Activated naive CD4-positive, alpha-beta T cell treated with anti-CD3 and anti-CD28 coated beads, Interleukin-2, amount 50 U/mL, for 72 hours (primary cell): Measurements from ENCODE around the gene IL20RB. TPM values are rescaled to one million over a fixed set of nuclear protein-coding genes. Genes with fewer than 3 reads are reported as not detected.
A peak's percentile ranks its signal among the peaks of the same experiment; 100 is the strongest.
"Not testable (repeated sequence)": the region's sequence is repeated elsewhere in the genome, so short reads cannot be mapped to it uniquely, and the experiment has no call there.

Source experiments
- ATAC-seq, 2 donors: fragments of 150-1000 bp; cut with Tn5 transposase; 2 replicates each; pipeline ENCODE4 v1.10.0; 2021; ENCODE audit warnings: mild to moderate bottlenecking in 2 of 2, moderate library complexity in 2 of 2
- DNase-seq, 2 donors: peaks; one replicate each; pipeline ENCODE4 v3.0.0; 2021 to 2022; ENCODE audit warnings: low spot score in 2 of 2
- H3K27ac Mint-ChIP-seq, 2 donors: one replicate each; pipeline ENCODE4 v1.8.0; 2022; ENCODE audit warnings: mild to moderate bottlenecking in 2 of 2, mixed read lengths in 2 of 2
- H3K36me3 Mint-ChIP-seq, 2 donors: one replicate each; pipeline ENCODE4 v1.8.0; 2022; ENCODE audit warnings: mixed read lengths in 2 of 2
- H3K9me3 Mint-ChIP-seq, 2 donors: one replicate each; pipeline ENCODE4 v1.8.0; 2022; ENCODE audit warnings: mixed read lengths in 2 of 2
- total RNA-seq, 2 donors: library from RNA; stranded (reverse); gene quantifications; one replicate each; pipeline ENCODE4 v1.2.3, GENCODE V29; 2022

The IL20RB gene
- total RNA-seq, 2 donors from 2014 or later: 1.8 to 1.9 TPM

DNA sequence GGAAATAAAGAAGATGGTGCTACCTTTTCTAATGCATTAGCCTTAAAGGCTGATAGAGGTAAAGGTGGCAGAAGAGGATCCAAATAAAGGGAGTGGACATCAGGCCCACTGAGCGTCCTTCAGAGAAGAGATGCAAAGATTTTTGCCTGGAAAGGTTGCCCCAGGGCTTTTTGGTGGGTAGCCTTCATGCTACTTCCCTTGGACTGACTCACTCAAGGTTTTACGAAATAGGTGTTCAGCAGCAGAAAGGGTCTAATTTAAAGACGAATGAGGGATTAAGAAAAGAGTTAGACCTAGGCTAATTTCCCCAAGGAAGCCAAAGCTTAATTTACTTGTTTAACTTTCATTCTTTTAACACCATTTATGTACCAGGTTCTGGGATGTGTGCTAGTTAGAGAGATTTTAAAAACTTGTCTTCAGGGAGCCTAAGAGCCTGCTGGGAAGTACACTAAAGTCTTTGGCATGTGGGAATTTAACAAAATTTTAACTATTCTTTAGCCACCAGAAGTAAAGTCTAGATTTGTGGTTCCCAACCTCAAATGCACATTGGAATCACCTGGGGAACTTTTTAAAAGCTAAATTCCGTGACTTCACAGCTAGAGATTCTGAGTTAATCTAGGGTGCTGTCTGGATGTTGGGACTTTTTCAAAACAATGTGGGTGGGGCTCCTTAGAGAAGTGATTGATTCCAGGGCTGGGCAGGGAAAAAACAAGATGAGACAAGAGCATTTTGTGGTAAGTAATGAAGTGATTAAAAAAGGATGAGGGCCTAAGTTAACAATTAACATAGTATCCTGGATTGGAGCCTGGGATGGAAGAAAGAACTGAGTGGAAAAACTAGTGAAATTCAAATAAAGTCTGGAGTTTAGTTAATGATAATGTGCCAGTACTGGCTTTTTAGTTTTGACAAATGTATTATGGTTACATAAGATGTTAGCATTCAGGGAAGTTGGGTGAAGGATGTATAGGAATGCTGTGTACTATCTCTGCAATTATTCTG is 3.4 kb downstream of the IL20RB start:
- Mint-ChIP-seq H3K36me3 (no peaks in the 10 kb centered on the region), H3K9me3 (no peaks in the 10 kb centered on the region), H3K27ac (peak overlapping the region in 1 of 2 donors; percentile 13)
- ATAC-seq (no peak), DNase-seq (no peak)

DNA sequence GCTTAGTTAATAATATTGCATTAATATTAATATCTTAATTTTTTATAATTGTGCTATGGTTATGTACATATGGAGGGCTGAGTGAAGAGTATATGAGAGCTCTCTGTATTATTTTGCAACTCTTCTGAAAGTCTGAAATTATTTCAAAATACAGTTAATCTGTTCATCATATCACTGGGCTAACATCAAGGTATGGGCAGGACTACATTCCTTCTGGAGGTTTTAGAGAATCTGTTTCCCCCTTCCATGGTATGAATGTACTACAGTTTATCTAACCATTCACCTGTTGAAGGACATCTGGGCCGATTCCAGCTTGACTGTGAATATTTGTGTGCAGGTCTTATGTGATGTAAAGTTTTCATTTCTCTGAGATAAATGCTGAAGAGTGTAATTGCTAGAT is 5.1 kb downstream of the IL20RB start:
- ATAC-seq (no peak), DNase-seq (no peak)
- Mint-ChIP-seq H3K27ac (no peak overlapping the region), H3K9me3 (no peaks in the 10 kb centered on the region), H3K36me3 (no peaks in the 10 kb centered on the region)

DNA sequence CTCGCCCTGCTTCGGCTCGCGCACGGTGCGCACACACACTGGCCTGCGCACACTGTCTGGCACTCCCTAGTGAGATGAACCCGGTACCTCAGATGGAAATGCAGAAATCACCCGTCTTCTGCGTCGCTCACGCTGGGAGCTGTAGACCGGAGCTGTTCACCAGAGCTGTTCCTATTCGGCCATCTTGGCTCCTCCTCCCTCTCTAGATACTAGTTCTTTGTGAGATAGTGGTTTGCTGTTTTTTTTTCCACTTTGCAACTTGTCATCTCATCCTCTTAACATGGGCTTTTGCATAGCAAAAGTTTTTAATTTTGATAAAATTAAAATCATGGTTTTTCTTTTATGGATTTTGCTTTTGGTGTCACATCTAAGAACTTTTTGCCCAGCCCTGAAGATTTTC is 11.8 kb downstream of the IL20RB start:
- DNase-seq, H3K36me3 Mint-ChIP-seq, ATAC-seq, H3K27ac Mint-ChIP-seq: not testable (repeated sequence)
- peaks cover 13 to 16% of the 10 kb centered on the region in 2 donors for H3K9me3 Mint-ChIP-seq

DNA sequence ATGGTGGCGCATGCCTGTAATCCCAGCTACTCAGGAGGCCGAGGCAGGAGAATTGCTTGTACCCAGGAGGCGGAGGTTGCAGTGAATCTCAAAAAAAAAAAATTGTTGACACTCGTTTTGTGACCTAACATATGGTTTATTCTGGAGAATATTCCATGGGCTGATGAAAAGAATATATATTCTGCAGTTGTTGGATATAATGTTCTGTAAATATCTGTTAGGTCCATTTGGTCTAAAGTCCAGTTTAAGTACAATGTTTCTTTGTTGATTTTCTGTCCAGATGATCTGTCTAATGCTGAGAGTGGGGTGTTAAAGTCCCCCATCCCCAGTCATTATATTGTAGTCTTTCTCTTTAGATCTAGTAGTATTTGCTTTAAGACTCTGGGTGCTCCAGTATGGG is 15.6 kb downstream of the IL20RB start:
- ATAC-seq (no peak), DNase-seq (no peak)
- Mint-ChIP-seq H3K36me3 (peaks cover 0 to 15% of the 10 kb centered on the region in 2 donors), H3K9me3 (peaks cover 17 to 20% of the 10 kb centered on the region in 2 donors), H3K27ac (no peak overlapping the region)

DNA sequence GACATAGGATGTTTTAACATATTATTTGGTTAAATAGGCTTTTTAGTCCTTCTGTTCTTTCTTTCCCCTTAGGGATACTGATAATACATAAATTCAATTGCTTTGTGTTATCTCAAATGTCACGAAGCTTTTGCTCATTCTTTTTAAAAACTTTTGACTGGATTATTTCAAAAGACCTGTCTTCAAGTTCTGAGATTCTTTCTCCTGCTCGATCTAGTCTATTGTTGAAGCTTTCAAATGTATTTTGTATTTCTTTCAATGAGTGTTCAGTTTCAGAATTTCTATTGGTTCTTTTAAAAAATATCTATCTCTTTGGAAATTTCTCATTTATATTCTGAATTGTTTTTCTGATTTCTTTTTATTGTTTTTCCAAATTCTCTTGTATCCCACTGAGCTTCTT is 16.9 kb downstream of the IL20RB start:
- ATAC-seq (no peak), DNase-seq (no peak)
- Mint-ChIP-seq H3K9me3 (peaks cover 17 to 20% of the 10 kb centered on the region in 2 donors), H3K27ac (no peak overlapping the region), H3K36me3 (peaks cover 0 to 15% of the 10 kb centered on the region in 2 donors)

DNA sequence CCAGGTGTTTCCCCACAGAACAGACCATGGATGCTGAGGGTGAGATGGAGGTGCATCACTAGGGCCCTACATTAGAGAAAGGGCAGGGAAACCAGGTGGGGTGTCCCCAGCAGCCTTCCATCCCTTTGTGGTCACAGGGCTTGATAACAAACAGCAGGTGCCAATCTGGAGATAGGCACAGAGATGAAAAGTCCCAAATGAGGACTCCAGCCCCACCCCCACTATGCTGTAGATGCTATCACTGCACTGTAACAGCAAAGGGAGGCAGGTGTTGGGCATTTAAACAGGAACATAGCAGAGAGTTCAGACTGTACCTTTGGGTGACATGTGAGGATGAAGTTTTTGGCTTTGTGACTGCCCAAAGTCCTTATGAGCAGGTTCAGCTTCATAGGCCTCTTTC is 21.4 kb downstream of the IL20RB start:
- no peak overlapping the region for H3K27ac Mint-ChIP-seq
- H3K36me3 Mint-ChIP-seq: peaks cover 0 to 9% of the 10 kb centered on the region in 2 donors
- H3K9me3 Mint-ChIP-seq: peaks cover 5 to 7% of the 10 kb centered on the region in 2 donors
- DNase-seq (no peak), ATAC-seq (no peak)

DNA sequence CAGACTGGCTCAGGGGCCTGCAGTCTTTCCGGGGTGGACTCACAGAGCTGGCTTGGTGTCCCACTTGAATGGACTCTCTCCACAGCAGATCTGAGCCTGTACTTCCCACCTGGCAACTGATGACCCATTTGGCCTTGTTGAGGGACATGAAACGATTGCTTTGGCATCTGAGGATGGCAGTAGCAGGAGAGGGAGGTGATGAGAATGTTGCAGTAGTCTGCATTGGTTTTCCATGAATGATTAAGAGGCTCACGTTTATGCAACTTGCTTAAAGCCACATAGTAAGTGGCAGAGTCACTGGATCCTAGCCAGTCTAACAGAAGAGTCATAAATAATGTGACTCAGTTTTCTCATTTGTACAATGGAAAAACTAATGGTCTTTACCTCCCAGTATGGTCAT is 21.9 kb downstream of the IL20RB start:
- H3K36me3 Mint-ChIP-seq: peaks cover 0 to 4% of the 10 kb centered on the region in 2 donors
- DNase-seq (no peak), ATAC-seq (no peak)
- peaks cover 3 to 4% of the 10 kb centered on the region in 2 donors for H3K9me3 Mint-ChIP-seq
- no peak overlapping the region for H3K27ac Mint-ChIP-seq

DNA sequence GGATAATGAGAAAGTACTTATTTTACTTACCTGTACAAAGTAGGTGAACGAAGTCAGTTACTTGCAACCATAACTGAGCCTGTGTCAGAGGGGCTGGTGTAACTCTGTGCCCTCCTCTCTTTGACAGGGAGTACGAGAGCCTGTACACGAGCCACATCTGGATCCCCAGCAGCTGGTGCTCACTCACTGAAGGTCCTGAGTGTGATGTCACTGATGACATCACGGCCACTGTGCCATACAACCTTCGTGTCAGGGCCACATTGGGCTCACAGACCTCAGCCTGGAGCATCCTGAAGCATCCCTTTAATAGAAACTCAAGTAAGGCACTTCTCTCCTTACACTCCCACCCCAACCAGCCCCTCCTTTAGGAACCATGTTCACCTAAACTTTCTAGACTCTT is 24.2 kb downstream of the IL20RB start:
- no peak for ATAC-seq
- DNase-seq: no peak
- Mint-ChIP-seq H3K9me3 (no peaks in the 10 kb centered on the region), H3K27ac (no peak overlapping the region), H3K36me3 (no peaks in the 10 kb centered on the region)

DNA sequence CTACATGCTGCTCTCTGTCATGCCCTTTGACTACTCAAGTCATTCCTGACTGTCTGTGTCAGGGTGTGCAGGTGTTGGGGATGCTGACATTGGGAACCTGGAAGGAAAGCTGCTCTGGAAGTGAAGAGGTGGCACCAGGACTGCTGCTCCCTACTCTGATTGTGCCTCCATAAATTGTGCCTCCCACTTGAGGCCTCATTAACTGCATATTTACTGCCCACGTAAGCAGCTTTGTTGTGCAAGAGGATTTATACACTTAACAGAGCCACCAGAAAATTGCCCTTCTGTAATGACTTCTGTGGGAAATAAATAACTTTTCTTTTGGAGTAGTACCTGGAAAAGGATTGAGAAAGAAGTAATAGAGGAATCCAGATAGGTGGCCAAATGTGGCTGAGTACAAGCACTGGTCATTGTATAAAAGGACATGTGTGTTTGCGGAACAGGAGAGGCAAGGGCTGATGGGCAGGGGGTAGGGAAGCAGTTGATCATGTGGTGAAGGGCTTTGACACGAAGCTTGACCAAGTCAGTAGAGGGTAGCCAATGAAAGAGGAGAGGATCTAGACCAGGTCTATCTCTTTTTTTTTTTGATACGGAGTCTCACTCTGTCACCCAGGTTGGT is 24.8 kb downstream of the IL20RB start:
- DNase-seq: no peak
- Mint-ChIP-seq H3K9me3 (no peaks in the 10 kb centered on the region), H3K27ac (peak overlapping the region in 1 of 2 donors; percentile 12), H3K36me3 (no peaks in the 10 kb centered on the region)
- ATAC-seq: no peak

DNA sequence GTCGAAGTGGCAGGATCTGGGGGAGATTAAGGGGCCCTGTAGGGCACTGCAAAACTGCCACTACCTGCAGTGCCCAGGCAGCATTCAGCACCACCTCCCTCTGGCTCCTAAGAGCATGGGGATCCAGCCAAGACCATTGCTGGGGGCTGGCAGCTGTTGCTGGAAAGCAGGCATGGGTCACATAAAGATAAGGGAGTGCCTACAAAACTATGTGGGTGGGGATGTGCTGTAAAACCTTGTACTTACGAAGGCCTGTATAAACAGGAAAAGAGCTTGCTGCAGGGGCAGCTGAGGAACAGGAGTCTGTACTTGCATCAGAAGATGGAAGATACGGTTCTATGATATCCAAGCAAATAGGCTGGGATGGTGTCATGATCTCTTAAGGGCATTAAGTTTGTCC is 27.1 kb downstream of the IL20RB start:
- no peaks in the 10 kb centered on the region for H3K36me3 Mint-ChIP-seq
- H3K9me3 Mint-ChIP-seq: no peaks in the 10 kb centered on the region
- H3K27ac Mint-ChIP-seq: no peak overlapping the region
- ATAC-seq (no peak), DNase-seq (no peak)

DNA sequence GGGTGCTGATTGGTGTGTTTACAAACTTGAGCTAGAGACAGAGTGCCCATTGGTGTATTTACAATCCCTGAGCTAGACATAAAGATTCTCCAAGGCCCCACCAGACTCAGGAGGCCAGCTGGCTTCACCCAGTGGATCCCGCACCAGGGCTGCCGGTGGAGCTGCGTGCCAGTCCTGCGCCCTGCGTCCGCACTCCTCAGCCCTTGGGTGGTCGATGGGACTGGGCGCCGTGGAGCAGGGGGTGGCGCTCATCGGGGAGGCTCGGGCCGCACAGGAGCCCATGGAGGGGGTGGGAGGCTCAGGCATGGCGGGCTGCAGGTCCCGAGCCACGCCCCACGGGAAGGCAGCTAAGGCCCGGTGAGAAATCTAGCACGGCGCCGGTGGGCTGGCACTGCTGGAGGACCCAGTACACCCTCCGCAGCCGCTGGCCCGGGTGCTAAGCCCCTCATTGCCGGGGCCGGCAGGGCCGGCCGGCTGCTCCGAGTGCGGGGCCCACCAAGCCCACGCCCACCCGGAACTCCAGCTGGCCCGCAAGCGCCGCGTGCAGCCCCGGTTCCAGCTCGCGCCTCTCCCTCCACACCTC is 29.7 kb downstream of the IL20RB start:
- not testable (repeated sequence) for ATAC-seq, H3K36me3 Mint-ChIP-seq, DNase-seq, H3K9me3 Mint-ChIP-seq, H3K27ac Mint-ChIP-seq

DNA sequence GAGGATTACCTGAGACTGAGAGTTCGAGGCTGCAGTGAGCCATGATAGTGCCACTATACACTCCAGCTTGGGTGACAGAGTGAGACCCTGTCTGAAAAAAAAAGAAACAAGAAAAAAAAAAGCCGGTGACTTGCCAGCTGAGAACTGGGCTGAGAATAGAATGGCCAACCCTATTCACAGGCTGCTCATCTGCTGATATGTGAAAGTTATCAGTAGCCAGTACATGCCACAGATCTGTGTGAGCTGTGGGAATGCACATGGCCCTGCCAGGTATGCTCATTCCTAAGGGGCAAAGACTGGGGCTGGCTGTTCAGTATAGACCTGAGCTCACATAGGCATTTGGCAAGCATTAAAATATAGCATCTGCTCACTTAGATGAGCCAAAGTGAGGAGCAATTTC is 30.9 kb downstream of the IL20RB start:
- ATAC-seq (no peak), DNase-seq (no peak)
- Mint-ChIP-seq H3K36me3 (no peaks in the 10 kb centered on the region), H3K9me3 (no peaks in the 10 kb centered on the region), H3K27ac (no peak overlapping the region)

DNA sequence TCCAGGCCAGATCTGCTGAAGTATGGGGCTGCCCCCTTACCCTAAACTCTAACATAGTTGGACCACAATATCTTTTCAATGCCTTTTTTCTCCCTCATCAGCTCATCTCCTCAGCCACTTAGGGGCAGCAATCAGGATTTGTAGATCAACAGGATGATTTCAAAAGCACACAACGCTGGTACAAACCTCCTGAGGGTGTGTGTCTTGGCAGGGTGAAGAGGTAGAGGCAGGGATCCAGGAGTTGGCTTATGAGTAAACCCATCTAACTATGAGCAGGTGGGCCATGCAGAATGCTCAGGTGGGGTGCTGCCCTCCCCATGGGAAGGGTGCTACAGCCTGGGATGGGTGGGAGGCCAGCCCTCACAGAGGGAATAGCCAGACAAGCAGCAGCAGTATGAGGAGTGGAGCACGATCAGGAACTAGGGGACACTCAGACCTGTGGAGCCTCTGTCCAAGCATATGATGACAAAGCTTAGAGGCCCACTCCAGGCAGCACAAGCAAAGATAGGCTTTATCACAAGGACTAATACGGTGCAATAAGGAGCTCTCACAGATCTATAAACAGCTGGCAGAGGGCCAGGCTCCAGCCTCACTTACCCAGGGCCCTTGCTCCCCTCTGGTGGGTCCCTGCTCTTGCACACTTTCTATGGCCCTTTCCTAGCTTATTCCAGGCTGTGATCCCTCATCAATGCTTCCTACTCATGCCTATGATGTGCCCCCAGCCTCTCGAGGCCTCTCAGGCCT is 32.2 kb downstream of the IL20RB start:
- ATAC-seq (no peak), DNase-seq (no peak)
- H3K27ac Mint-ChIP-seq: peak overlapping the region in 1 of 2 donors; percentile 39
- no peaks in the 10 kb centered on the region for H3K9me3 Mint-ChIP-seq
- no peaks in the 10 kb centered on the region for H3K36me3 Mint-ChIP-seq

DNA sequence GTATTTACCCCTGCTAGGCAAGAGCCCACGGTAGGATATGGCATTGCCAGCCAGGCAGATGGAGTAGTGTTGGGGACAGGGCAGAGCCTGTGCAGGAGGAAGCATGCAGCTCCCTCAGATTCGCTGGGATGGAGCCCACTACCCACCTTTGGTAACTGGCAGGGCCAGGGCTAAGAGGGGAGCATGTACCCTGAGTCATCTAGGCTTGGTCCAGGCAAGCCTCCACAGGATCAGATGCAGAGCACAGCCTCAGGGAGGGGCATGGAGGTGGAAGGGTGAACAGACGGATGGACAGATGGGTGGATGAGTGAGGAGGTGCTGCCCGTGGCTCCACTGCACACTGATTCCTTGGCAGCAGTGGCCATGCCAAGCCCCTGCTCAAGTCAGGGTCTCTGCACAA is 33.0 kb downstream of the IL20RB start:
- H3K36me3 Mint-ChIP-seq: no peaks in the 10 kb centered on the region
- no peak overlapping the region for H3K27ac Mint-ChIP-seq
- H3K9me3 Mint-ChIP-seq: no peaks in the 10 kb centered on the region
- DNase-seq (no peak), ATAC-seq (no peak)

DNA sequence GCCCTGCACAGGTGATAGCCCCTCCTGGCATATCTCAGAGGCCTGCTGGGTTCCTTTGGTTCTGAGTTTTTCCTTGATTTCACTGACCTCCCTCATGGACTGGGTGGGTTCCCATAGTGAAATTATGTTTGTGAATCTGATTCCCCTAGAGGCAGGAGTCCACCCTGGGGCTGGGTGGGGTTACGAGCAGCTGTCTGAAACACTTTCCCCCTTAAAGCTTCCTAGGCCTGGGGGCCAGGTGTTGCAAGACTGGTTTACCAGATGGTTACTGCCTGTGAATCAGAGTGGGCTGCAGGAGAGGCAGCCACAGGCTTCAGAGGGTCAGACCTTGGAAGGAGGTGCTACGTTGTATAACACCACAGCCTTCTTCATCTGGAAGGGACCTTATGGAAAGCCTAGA is 34.3 kb downstream of the IL20RB start:
- Mint-ChIP-seq H3K36me3 (no peaks in the 10 kb centered on the region), H3K27ac (no peak overlapping the region), H3K9me3 (no peaks in the 10 kb centered on the region)
- DNase-seq (no peak), ATAC-seq (no peak)

DNA sequence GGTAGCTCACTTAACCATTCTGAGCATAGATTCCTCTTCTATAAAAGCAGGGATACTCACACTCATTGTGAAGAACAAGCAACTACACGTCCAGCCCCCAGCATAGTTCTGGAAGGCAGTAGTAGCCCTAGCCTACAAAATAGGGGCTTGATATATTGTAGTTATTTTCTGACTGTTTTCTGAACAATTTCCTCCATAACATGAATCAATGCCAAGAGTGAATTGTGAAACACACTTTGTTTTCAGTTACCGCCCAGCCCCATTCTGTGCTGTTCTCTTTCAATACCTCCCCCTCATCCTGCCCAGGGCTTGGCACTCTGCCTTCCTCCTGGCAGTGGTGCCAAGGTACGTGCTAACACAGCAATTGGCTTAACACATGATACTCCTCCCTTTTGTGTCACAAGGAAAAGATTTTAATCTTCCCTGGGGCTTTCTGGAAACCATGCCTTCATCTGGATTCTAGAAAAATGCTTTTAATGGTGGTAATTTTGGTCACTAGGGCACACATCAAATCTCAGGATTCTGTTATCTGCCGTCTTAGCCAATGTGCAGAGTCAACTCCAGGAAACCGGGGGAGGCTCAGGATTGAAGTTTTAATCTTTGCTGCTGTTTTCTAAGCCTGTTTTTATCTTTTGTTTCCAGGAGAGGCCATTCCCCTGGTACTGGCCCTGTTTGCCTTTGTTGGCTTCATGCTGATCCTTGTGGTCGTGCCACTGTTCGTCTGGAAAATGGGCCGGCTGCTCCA is 37.2 kb downstream of the IL20RB start:
- DNase-seq: no peak
- no peaks in the 10 kb centered on the region for H3K9me3 Mint-ChIP-seq
- H3K36me3 Mint-ChIP-seq: no peaks in the 10 kb centered on the region
- ATAC-seq: peak; percentile 56 to 74
- H3K27ac Mint-ChIP-seq: peak overlapping the region; percentile 20 to 66
